GM12878 (cell line): ENCODE measurements around the gene TATDN2. TPM values are rescaled to one million over a fixed set of nuclear protein-coding genes. Genes with fewer than 3 reads are reported as not detected.

ENCODE experiments used
- ATAC-seq: fragments of 200-7000 bp; cut with Tn5 transposase; 3 replicates; pipeline ENCODE4 v1.9.1; 2020; ENCODE audit warnings: mild to moderate bottlenecking, moderate library complexity
- BruUV-seq: library from RNA; stranded (reverse); fragments of 400-500 nt; replicated peaks from 2 replicates; lab custom pipeline; 2021; lab: Mats Ljungman, UMichigan
- CTCF ChIA-PET: fragments of 300-600 bp; sonication (Branson Sonifier 250); formaldehyde crosslinking; extraction: SDS; loops from one replicate; lab custom pipeline; 2021; ENCODE audit warnings: inconsistent platforms; lab: Yijun Ruan, JAX
- POLR2A ChIA-PET: fragments of 350-600 bp; formaldehyde crosslinking; extraction: SDS; loops from one replicate; lab custom pipeline; 2021; ENCODE audit warnings: inconsistent platforms; lab: Charles Lee
- RAD21 ChIA-PET: fragments of 300-600 bp; sonication (Branson Sonifier 250); formaldehyde crosslinking; loops from one replicate; lab custom pipeline; 2023; ENCODE audit warnings: antibody characterized with exemption; ENCODE audit not compliant: unreplicated experiment; lab: Charles Lee
- SMC1A ChIA-PET: fragments of 300-600 bp; sonication (Branson Sonifier 250); formaldehyde crosslinking; loops from one replicate; lab custom pipeline; 2023; ENCODE audit not compliant: unreplicated experiment, uncharacterized antibody; lab: Charles Lee
- DNase-seq: peaks from one replicate; pipeline ENCODE4 v3.0.0-alpha.2; 2011; ENCODE audit warnings: low read depth, low spot score
- FAIRE-seq: peaks from 3 replicates; lab custom pipeline; 2011; peaks lifted over from hg19 to GRCh38; lab: Jason Lieb, UNC
- H2AFZ ChIP-seq: 2 replicates; pipeline ENCODE4 v1.6.0; 2011; ENCODE audit warnings: low read depth, low read length, control low read depth; ENCODE audit not compliant: control insufficient read depth
- H3K27ac ChIP-seq: 2 replicates; pipeline ENCODE4 v1.5.1; 2011; ENCODE audit warnings: control low read depth; ENCODE audit not compliant: control insufficient read depth, insufficient read depth
- H3K27me3 ChIP-seq, 2 experiments: replicated peaks in 1 of 2; 2 replicates each; pipeline versions ENCODE4 v1.6.0 to v1.6.1; 2011; ENCODE audit warnings: low read length in 1 of 2; ENCODE audit not compliant: control insufficient read depth in 2 of 2, insufficient read depth in 2 of 2
- H3K36me3 ChIP-seq, 2 experiments: 2 replicates each; pipeline ENCODE4 v1.5.1; 2011; ENCODE audit warnings: low read length in 1 of 2; ENCODE audit not compliant: control insufficient read depth in 2 of 2, insufficient read depth in 2 of 2
- H3K4me1 ChIP-seq: 2 replicates; pipeline ENCODE4 v1.6.1; 2011; ENCODE audit warnings: mild to moderate bottlenecking, low read length, moderate library complexity, mixed read lengths; ENCODE audit not compliant: control insufficient read depth, insufficient read depth
- H3K4me2 ChIP-seq: 2 replicates; pipeline ENCODE4 v1.6.0; 2011; ENCODE audit warnings: control low read depth; ENCODE audit not compliant: control insufficient read depth, insufficient read depth
- H3K4me3 ChIP-seq: fragments of 200-600 bp; sonication (generic); 2 replicates; pipeline ENCODE4 v1.5.1; 2016
- H3K79me2 ChIP-seq: 2 replicates; pipeline ENCODE4 v1.6.0; 2011; ENCODE audit warnings: low read length; ENCODE audit not compliant: control insufficient read depth, insufficient read depth
- H3K9ac ChIP-seq: 2 replicates; pipeline ENCODE4 v1.8.0; 2011; ENCODE audit warnings: low read length, control low read depth, mixed read lengths; ENCODE audit not compliant: control insufficient read depth, insufficient read depth
- H3K9me3 ChIP-seq: replicated peaks from 3 replicates; pipeline ENCODE4 v1.5.1; 2011; ENCODE audit warnings: mild to moderate bottlenecking, low read length; ENCODE audit not compliant: control insufficient read depth, insufficient read depth
- H4K20me1 ChIP-seq: 2 replicates; pipeline ENCODE4 v1.6.0; 2011; ENCODE audit not compliant: control insufficient read depth, insufficient read depth
- PAX5 ChIP-seq: IDR thresholded peaks from 2 replicates; pipeline ENCODE4 v1.6.1; 2011; ENCODE audit warnings: low read depth, low read length, borderline replicate concordance
- USF1 ChIP-seq: IDR thresholded peaks from 2 replicates; pipeline ENCODE4 v1.6.1; 2011; ENCODE audit warnings: borderline replicate concordance, low read depth, mild to moderate bottlenecking, moderate library complexity, mixed read lengths, low read length; ENCODE audit not compliant: insufficient read depth; ENCODE audit errors: extremely low read length
- WGBS: methylation state at CpG from one replicate; pipeline ENCODE4 v1.1.6; 2016; ENCODE audit warnings: low lambda C conversion rate; ENCODE audit not compliant: insufficient replicate concordance, insufficient coverage; ENCODE audit errors: missing lambda C conversion rate; 5-methylcytosine and 5-hydroxymethylcytosine counted together
- in situ Hi-C: fragments of 300-500 bp; cut with MboI; formaldehyde crosslinking; loops from 9 replicates; pipeline ENCODE4 v1.14.3; 2018; ENCODE audit warnings: mixed read lengths
- intact Hi-C: fragments of 100-400 bp; cut with micrococcal nuclease; formaldehyde crosslinking; loops from one replicate; pipeline ENCODE4 v1.14.2; 2022; ENCODE audit not compliant: unreplicated experiment
- polyA plus RNA-seq, 11 experiments: library from polyadenylated mRNA; depleted of rRNA in 4 of 11; unstranded in 6 of 11; stranded (reverse) in 5 of 11; fragments of >200 nt; fragmentation: Nextera tagmentation in 4 of 11; fragmentation: Illumina TruSeq in 1 of 11; extraction: Ambion mirVana in 4 of 11; extraction: Trizol in 1 of 11; gene quantifications; 1 replicate in 1 of 11; 2 replicates in 10 of 11; pipeline versions ENCODE4 v1.2.1 to v1.2.3, GENCODE V29; 2011 to 2016; ENCODE audit warnings: inconsistent platforms in 2 of 11, missing spikeins in 2 of 11, low read depth in 1 of 11
- total RNA-seq, 4 experiments: library from RNA; depleted of rRNA in 3 of 4; stranded (reverse); fragments of >200 nt in 3 of 4; fragmentation: Illumina TruSeq in 1 of 4; extraction: Trizol in 1 of 4; gene quantifications; 2 replicates each; pipeline versions ENCODE4 v1.2.1 to v1.2.3, GENCODE V29; 2013 to 2021

Gene TATDN2
- total and polyA plus RNA-seq, 10 of the 15 experiments (the other 5 are each of a cell fraction or from before 2014, with no cell fraction given): 4.2 to 36.5 (median 15.8) TPM

GRCh38 chr3:10321630-10322351 lies 73.5 kb downstream of the TATDN2 start:
- POLR2A ChIA-PET: interaction anchor here (0.6 to 2.3 kb wide), 6 partner anchors 39 to 430 kb away, joined by 3 to 9 read pairs (median 3); partner anchors contain the start of genes CRELD1, TATDN2 and VHL
- Histone ChIP-seq H3K27ac (no peak overlapping the region), H2AFZ (no peak overlapping the region; the same call in 1 of the 2 replicates), H3K79me2 (peaks cover 24% of the 10 kb centered on the region), H3K27me3 (peaks cover 0 to 3% of the 10 kb centered on the region in 2 experiments; a peak in 1 of 4 replicates), H3K9me3 (no peaks in the 10 kb centered on the region), H3K4me2 (no peak overlapping the region), H3K4me1 (0 out of 2 replicates have a peak, but pooled peaks cover 3% of the 10 kb centered on the region), H4K20me1 (no peaks in the 10 kb centered on the region), H3K4me3 (no peak overlapping the region), H3K9ac (no peak overlapping the region), H3K36me3 (peaks cover 0 to 13% of the 10 kb centered on the region in 2 experiments; a peak in 2 of 4 replicates)
- RAD21 ChIA-PET: interaction anchor here (0.8 to 4.7 kb wide), 10 partner anchors 29 to 475 kb away, joined by 3 to 51 read pairs (median 5); partner anchors contain the start of genes CRELD1, GHRL and TATDN2
- no TSS peak for BruUV-seq
- no peak for FAIRE-seq
- intact Hi-C loops: loop anchor here (5.0 to 10.0 kb wide), 2 partner anchors 204 to 387 kb away; partner anchors contain the start of genes BRK1 and CRELD1
- SMC1A ChIA-PET: interaction anchor here (0.5 to 1.9 kb wide), 12 partner anchors 13 to 1318 kb away, joined by 3 to 20 read pairs (median 4); partner anchors contain the start of genes CRELD1 and GHRL
- no peak for DNase-seq
- no peak for TF ChIP-seq PAX5
- peak; percentile 2 for TF ChIP-seq USF1
- in situ Hi-C loops: no loop called here
- CTCF ChIA-PET: interaction anchor here (0.6 to 3.9 kb wide), 19 partner anchors 9 to 818 kb away, joined by 3 to 45 read pairs (median 3); partner anchors contain the start of genes CRELD1, EMC3 and RPUSD3
- WGBS: 71% methylated on average over 8 of the region's 8 CpGs
- no peak for ATAC-seq
